ENCODE results near the gene DAZAP1.

The DAZAP1 gene

DNA sequence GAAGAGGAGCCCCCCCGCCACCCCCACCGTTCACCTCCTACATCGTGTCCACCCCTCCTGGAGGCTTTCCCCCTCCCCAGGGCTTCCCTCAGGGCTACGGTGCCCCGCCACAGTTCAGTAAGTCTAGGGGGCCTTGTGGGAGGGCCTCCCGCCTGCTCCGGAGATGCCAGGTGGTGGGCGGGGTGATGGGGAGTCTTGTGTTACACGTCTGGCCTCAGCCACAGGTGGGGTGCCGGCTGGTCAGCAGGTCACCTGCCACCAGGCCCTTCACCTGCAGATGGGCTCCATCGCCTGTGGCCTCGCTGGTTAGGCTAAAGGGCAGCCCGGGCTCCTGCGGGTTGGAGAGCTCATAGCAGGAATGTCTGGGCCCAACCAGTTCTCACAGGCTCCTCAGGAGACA, 22.9 kb downstream of the DAZAP1 start:
- H3K4me1 ChIP-seq (ENCODE audit: insufficient read depth, low read length, poor library complexity, severe bottlenecking): no peaks in the 10 kb centered on the region
- no peak overlapping the region for H2AFZ ChIP-seq (ENCODE audit: low read length)
- 0 out of 2 replicates have a peak, but pooled peaks cover 3% of the 10 kb centered on the region for H3F3A ChIP-seq (ENCODE audit: low read depth)
- H3K9me2 ChIP-seq (replicated peaks; ENCODE audit: low read depth, low read length): no peaks in the 10 kb centered on the region
- no peak overlapping the region for H3K9ac ChIP-seq (ENCODE audit: low read depth, low read length, poor library complexity, severe bottlenecking)
- no peak for TF ChIP-seq EZH2phosphoT487 (IDR thresholded peaks at IDR 0.05; ENCODE audit: borderline replicate concordance)
- TF ChIP-seq, protein P1, sequence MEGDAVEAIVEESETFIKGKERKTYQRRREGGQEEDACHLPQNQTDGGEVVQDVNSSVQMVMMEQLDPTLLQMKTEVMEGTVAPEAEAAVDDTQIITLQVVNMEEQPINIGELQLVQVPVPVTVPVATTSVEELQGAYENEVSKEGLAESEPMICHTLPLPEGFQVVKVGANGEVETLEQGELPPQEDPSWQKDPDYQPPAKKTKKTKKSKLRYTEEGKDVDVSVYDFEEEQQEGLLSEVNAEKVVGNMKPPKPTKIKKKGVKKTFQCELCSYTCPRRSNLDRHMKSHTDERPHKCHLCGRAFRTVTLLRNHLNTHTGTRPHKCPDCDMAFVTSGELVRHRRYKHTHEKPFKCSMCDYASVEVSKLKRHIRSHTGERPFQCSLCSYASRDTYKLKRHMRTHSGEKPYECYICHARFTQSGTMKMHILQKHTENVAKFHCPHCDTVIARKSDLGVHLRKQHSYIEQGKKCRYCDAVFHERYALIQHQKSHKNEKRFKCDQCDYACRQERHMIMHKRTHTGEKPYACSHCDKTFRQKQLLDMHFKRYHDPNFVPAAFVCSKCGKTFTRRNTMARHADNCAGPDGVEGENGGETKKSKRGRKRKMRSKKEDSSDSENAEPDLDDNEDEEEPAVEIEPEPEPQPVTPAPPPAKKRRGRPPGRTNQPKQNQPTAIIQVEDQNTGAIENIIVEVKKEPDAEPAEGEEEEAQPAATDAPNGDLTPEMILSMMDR (conservative IDR thresholded peaks at IDR 0.05; ENCODE audit: low read length): no peak
- H3K4me3 ChIP-seq (ENCODE audit: low read length, poor library complexity, severe bottlenecking): no peak overlapping the region
- H3K79me2 ChIP-seq (ENCODE audit: insufficient read depth, low read length): peaks cover 8% of the 10 kb centered on the region; the same call in 1 of the 2 replicates
- H4K20me1 ChIP-seq (ENCODE audit: insufficient read depth, low read length, poor library complexity, severe bottlenecking): peaks cover 11% of the 10 kb centered on the region
- H3K9me3 ChIP-seq (ENCODE audit: insufficient read depth, low read depth, low read length): no peaks in the 10 kb centered on the region
- H3K4me2 ChIP-seq (ENCODE audit: low read depth, low read length, poor library complexity, severe bottlenecking): no peak overlapping the region
- H3K36me3 ChIP-seq (ENCODE audit: insufficient read depth, low read length): peaks cover 82% of the 10 kb centered on the region; the same call in 1 of the 2 replicates
- H3K27me3 ChIP-seq (ENCODE audit: insufficient read depth, low read length, poor library complexity, severe bottlenecking): no peaks in the 10 kb centered on the region

DNA sequence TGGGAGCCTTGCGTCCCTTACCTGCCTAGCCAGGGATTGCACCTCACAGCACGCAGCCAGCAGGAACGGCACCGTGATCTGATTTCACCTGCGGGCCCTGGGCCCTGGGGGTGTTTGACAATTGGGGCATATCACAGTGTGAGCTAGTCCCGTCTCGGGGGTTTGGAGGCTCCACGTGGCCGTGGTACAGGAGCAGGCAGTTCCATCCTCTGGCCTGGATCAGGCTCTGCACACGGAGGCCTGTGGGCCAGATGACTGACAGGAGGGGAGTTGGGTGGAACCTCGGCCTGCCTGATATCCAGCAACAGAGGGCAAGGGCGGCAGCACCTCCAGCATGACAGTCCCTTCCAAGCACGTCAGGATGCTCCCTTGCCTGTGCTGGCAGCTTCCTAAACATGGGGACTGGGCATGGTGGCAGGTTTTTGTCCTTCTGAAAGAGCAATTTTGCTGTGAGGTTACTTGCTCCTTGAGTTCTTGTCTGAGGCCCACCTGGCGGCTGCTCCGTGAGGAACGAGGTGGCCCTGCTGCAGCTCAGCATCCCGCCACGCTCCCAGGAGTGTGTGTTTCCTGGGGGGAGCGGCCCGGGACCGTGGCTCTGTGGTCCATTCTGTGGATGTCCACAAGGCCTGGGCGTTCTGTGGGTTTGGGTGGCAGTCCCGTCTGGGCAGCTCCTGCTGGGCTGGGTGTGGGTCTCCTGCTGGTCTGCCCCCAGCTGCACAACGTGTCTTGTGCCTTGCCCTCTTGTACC, 24.5 kb downstream of the DAZAP1 start:
- Histone ChIP-seq H3K9me3 (ENCODE audit: insufficient read depth, low read depth, low read length) (no peaks in the 10 kb centered on the region), H3K4me2 (ENCODE audit: low read depth, low read length, poor library complexity, severe bottlenecking) (no peak overlapping the region)

DNA sequence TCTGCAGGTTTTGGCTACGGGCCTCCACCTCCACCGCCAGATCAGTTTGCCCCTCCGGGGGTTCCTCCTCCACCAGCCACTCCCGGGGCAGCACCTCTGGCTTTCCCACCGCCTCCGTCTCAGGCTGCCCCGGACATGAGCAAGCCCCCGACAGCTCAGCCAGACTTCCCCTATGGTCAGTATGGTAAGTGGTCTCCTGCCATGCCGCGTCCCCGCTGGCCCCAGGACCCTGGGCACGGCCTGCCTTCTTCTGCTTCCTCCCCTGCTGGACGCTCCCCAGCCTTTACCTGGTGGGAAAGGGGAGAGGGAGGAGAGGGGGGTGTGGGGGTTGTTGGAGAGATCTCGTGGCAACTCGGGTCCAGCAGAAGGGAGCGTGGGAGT, 25.1 kb downstream of the DAZAP1 start:
- no peaks in the 10 kb centered on the region for H3K9me2 ChIP-seq (replicated peaks; ENCODE audit: low read depth, low read length)
- H3K36me3 ChIP-seq (ENCODE audit: insufficient read depth, low read length): peaks cover 65% of the 10 kb centered on the region; the same call in 1 of the 2 replicates
- H3K4me1 ChIP-seq (ENCODE audit: insufficient read depth, low read length, poor library complexity, severe bottlenecking): no peaks in the 10 kb centered on the region
- H3K9ac ChIP-seq (ENCODE audit: low read depth, low read length, poor library complexity, severe bottlenecking): no peak overlapping the region
- H3K79me2 ChIP-seq (ENCODE audit: insufficient read depth, low read length): peaks cover 3% of the 10 kb centered on the region; the same call in 1 of the 2 replicates
- TF ChIP-seq, protein P1 (conservative IDR thresholded peaks at IDR 0.05; ENCODE audit: low read length): no peak
- TF ChIP-seq EZH2phosphoT487 (IDR thresholded peaks at IDR 0.05; ENCODE audit: borderline replicate concordance): no peak
- no peak overlapping the region for H2AFZ ChIP-seq (ENCODE audit: low read length)
- H3F3A ChIP-seq (ENCODE audit: low read depth): 0 out of 2 replicates have a peak, but pooled peaks cover 3% of the 10 kb centered on the region
- H3K4me3 ChIP-seq (ENCODE audit: low read length, poor library complexity, severe bottlenecking): no peak overlapping the region
- H3K9me3 ChIP-seq (ENCODE audit: insufficient read depth, low read depth, low read length): no peaks in the 10 kb centered on the region
- H3K4me2 ChIP-seq (ENCODE audit: low read depth, low read length, poor library complexity, severe bottlenecking): no peak overlapping the region
- no peaks in the 10 kb centered on the region for H3K27me3 ChIP-seq (ENCODE audit: insufficient read depth, low read length, poor library complexity, severe bottlenecking)
- peaks cover 8% of the 10 kb centered on the region for H4K20me1 ChIP-seq (ENCODE audit: insufficient read depth, low read length, poor library complexity, severe bottlenecking)

More for the DNA sequence above, 24.5 kb downstream of the DAZAP1 start:
- H3K4me3 ChIP-seq (ENCODE audit: low read length, poor library complexity, severe bottlenecking): no peak overlapping the region
- no peak overlapping the region for H3K9ac ChIP-seq (ENCODE audit: low read depth, low read length, poor library complexity, severe bottlenecking)
- H3K27me3 ChIP-seq (ENCODE audit: insufficient read depth, low read length, poor library complexity, severe bottlenecking): no peaks in the 10 kb centered on the region
- H2AFZ ChIP-seq (ENCODE audit: low read length): no peak overlapping the region
- peaks cover 71% of the 10 kb centered on the region; the same call in 1 of the 2 replicates for H3K36me3 ChIP-seq (ENCODE audit: insufficient read depth, low read length)
- 0 out of 2 replicates have a peak, but pooled peaks cover 3% of the 10 kb centered on the region for H3F3A ChIP-seq (ENCODE audit: low read depth)
- H3K4me1 ChIP-seq (ENCODE audit: insufficient read depth, low read length, poor library complexity, severe bottlenecking): no peaks in the 10 kb centered on the region
- H4K20me1 ChIP-seq (ENCODE audit: insufficient read depth, low read length, poor library complexity, severe bottlenecking): peaks cover 11% of the 10 kb centered on the region
- H3K9me2 ChIP-seq (replicated peaks; ENCODE audit: low read depth, low read length): no peaks in the 10 kb centered on the region
- H3K79me2 ChIP-seq (ENCODE audit: insufficient read depth, low read length): peaks cover 3% of the 10 kb centered on the region; the same call in 1 of the 2 replicates
- TF ChIP-seq, protein P1 (conservative IDR thresholded peaks at IDR 0.05; ENCODE audit: low read length): no peak
- no peak for TF ChIP-seq EZH2phosphoT487 (IDR thresholded peaks at IDR 0.05; ENCODE audit: borderline replicate concordance)

All from Loucy (cell line).